GM21526 (cell line): Measurements from ENCODE around the gene TPT1.

Experiments
- ATAC-seq: cut with Tn5 transposase; IDR thresholded peaks from one replicate; pipeline ENCODE4 v1.9.1; 2021; ENCODE audit warnings: moderate library complexity; ENCODE audit not compliant: unreplicated experiment, low FRiP score

The TPT1 gene

DNA sequence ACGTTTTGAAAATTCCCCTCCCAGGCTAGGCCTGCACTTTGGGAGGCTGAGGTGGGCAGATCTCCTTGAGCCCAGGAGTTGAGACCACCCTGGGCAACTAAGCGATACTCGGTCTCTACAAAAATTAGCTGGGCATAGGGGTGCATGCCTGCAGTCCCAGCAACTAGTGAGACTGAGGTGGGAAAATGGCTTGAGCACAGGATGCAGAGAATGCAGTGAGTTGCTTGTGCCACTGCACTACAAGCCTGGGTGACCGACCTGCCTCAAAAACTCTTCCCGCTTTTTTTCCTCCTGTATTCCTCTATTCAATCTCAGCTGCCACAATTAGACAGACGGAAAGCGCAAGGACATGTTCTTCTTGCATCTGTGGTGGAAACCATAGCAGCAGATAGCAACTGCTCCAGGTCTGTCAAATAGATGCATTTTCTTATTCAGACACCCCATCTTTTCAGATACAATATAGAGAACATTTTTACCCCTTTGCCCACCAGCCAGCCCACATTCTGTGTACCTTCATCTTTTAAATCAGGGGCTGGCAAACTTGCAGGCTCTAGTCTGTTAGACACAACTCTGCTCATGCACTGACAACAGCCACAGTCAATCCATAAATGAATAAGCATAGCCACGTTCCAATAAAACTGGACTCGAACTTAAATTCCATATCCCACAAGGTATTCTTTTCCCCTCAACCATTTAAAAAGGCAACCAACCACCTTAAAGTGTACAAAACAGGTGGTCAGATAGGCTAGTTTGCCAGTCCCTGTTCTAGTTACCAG is 4.8 kb downstream of the TPT1 start:
- no peak for ATAC-seq

DNA sequence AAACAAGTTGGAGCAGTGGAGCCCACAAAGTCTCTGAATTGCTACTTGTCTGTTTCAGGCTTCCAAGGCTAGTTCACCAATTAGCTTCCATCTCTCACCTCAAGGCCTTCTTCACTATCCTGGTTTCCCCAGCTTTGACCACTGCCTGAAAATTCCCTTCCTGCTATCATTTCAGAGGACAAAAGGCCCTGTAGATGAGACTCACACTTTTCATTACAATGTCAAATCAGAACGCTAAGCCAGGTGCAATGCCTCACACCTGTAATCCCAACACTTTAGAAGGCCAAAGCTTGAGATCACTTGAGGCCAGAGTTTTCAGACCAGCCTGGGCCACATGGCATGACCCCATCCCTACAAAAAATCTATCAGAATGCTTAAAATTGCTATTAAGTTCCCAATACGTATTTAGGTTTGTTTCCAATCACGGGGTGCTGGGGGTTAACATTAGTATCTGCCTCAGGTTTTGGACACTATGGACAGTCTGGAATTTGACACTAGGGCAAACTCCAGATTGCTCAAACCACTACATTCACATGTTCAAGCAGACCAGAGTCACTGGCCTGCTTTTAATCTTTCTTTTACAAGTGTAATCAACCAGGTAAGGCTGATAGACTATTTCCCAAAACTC is 5.5 kb downstream of the TPT1 start:
- ATAC-seq, result no peak

GRCh38 chr13:45333977-45334922 is 6.7 kb downstream of the TPT1 start:
- no peak for ATAC-seq

DNA sequence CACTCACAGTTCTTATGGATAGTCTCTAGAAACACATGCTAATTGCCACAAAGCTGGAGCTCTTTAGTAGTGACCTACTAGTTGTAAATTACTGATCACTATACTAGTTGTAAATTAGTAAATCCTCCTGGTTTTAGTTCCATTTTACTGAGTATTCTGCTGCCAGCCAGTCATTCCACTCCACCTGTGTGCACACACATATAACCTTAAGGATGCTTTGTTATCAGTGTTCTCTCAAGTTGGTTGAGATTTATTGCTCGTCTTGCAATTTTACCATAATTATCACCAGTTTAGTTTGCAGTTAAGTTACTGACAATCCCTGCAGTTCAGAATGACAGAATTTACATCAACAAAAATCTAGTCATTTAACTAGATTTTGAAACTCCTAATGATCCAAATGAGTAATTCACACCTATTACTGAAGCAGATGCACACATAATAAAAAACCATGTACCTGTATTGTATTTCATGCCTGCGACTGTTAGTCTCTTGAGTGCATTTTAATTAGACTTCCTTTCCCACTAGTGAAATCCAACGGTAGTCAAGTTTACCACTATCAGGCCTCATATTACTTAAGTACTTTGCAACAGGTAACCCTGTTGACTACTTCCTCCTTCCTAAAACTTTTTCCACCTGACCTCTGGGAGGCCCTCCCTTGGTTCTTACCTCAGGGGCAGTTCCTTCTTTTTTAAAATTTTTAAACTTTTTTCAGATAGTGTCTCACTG is 7.6 kb downstream of the TPT1 start:
- no peak for ATAC-seq

- no peak for ATAC-seq
These were observed 8.2 kb downstream of the TPT1 start for GRCh38 chr13:45332831-45333219.

- no peak for ATAC-seq
These were observed 8.8 kb downstream of the TPT1 start for GRCh38 chr13:45332036-45332830.

DNA sequence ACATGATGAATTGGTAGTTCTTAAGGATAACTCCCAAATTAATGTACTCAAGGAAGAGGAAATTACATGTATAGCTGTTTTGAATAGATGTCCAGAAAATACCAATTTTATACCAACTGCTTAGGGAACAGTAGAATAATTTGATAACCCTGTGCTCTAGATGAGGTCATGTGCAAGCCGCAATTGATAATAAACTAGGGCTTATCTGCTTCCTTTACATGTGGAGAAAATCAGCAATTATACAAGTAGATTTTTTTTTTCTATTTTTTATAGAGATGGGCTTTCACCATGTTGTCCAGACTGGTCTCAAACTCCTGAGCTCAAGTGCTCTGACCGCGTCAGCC is 9.3 kb downstream of the TPT1 start:
- no peak for ATAC-seq

DNA sequence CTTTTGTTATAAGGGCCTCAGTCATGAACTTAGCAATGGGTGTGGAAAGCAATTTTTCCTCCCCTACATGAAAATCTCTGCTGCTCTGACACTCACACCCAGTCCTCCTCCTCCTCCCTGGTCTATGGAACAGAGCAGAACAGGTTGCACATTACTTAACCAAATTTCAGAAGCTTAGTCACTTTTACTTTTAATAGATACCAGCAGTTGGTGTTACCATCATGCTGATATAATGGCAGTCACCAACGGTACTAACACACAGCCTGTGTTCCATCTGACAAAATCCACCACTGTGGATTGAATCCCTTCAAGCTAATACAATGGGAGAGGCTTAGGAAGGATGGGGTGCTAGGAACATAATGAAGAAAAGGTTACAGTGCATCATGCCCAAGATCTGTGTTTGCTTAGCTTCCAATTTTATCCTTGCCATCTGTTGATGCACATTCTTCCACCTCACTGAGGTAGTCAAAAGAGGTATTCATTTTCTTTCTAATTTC is 9.8 kb downstream of the TPT1 start:
- ATAC-seq, result no peak

DNA sequence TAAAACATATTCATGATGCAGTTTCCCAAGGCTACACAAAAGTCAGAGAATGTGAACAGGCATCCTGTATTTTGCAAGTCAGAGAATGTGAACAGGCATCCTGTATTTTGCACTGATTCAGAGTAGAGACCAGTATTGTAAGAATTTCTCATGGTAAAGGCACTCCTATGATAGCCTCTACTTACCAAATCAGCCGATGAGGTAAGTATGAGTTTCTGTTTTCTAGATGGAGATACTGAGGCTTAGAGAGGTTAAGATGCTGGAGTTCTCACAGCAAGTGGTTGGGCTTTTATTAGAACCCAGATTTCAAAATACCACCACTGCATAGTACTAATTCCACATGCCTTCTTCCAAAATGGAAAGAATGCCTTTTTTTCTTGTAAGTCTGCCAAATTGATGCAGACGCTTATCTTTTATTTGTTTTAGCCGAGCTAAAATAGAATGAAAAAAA is 12.3 kb downstream of the TPT1 start:
- no peak for ATAC-seq

- ATAC-seq, result no peak
These were observed 13.6 kb downstream of the TPT1 start for GRCh38 chr13:45327253-45327955.

- ATAC-seq, result no peak
These were observed 15.2 kb downstream of the TPT1 start for GRCh38 chr13:45325806-45326205.

- no peak for ATAC-seq
These were observed 19.9 kb downstream of the TPT1 start for GRCh38 chr13:45320876-45321629.

DNA sequence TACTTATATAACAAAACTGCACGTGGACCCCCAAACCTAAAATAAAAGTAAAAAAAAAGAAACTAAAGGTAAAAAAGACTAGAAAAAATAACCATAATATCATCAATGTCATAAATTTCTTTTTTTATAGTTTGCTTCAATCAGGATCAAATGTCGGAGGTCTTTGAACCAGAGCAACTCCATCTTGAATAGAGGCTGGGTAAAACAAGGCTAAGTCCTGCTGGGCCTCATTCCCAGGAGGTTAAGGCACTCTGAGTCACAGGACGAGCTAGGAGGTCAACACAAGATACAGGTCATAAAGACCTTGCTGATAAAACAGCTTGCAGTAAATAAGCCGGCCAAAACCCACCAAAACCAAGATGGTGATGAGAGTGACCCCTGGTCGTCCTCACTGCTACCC is 24.0 kb downstream of the TPT1 start:
- no peak for ATAC-seq

DNA sequence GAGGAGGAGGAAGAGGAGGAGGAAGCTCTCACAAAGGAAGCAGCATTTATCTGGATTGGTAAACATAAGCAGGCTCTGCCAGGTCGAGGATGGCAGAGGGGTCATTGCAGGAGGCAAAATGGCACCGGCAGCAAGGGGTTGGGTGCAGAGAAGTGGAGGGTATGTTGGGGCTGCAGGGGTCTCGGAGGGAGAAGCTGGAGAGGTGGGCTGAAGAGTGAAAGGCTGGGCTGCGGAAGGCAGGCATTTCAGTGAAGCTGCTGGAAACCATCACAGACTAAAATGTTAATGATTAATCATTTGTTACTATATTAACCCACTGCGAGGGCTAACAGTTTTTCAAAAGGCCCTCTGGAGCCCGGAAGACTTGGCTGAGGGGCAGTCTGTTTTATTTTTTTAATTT is 24.6 kb downstream of the TPT1 start:
- no peak for ATAC-seq

GRCh38 chr13:45315520-45316167 is 25.3 kb downstream of the TPT1 start:
- ATAC-seq, result no peak

DNA sequence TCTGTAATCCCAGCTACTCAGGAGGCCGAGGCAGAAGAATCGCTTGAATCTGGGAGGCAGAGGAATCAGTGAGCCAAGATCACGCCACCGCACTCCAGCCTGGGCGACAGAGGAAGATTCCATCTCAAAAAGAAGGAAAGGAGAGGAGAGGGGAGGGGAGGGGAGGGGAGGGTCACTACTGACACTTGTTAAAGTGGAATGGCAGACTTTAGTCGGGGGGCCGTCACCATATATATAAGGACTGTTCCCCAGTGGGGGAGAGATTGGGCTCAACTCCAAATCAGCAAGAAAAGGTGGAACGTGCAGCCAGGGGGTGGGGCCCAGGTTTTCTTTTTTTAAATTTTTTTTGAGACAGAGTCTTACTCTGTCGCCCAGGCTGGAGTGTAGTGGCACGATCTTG is 26.2 kb downstream of the TPT1 start:
- ATAC-seq, result no peak

GRCh38 chr13:45310341-45311131 is 30.4 kb downstream of the TPT1 start:
- no peak for ATAC-seq
